Daoy (cell line): ENCODE measurements around the gene SLC17A7. TPM values are rescaled to one million over a fixed set of nuclear protein-coding genes. Genes with fewer than 3 reads are reported as not detected.
"Not testable (repeated sequence)": the region's sequence is repeated elsewhere in the genome, so short reads cannot be mapped to it uniquely, and the experiment has no call there.

Experiments
- DNase-seq: peaks from one replicate; pipeline ENCODE4 v3.0.0-alpha.2; 2015; ENCODE audit warnings: low read depth
- total RNA-seq: library from RNA; depleted of rRNA; stranded (reverse); fragments of >200 nt; shearing (Covaris generic); gene quantifications from 2 replicates; pipeline ENCODE4 v1.2.3, GENCODE V29; 2014; rRNA removed

SLC17A7 gene
- not detected in 2 replicates for total RNA-seq

- DNase-seq, result peak; percentile 71
Observed at GRCh38 chr19:49441210-49441959, at the start of gene SLC17A7. Gene SLC17A7, minus strand, starts transcription at chr19:49441527. Its CDS starts 148 bp downstream, at chr19:49441379.

GRCh38 chr19:49490287-49491029 lies 49.1 kb upstream of the SLC17A7 start:
- no peak for DNase-seq

- DNase-seq, result no peak
Observed at GRCh38 chr19:49489601-49490167, 48.4 kb upstream of the SLC17A7 start.

DNA sequence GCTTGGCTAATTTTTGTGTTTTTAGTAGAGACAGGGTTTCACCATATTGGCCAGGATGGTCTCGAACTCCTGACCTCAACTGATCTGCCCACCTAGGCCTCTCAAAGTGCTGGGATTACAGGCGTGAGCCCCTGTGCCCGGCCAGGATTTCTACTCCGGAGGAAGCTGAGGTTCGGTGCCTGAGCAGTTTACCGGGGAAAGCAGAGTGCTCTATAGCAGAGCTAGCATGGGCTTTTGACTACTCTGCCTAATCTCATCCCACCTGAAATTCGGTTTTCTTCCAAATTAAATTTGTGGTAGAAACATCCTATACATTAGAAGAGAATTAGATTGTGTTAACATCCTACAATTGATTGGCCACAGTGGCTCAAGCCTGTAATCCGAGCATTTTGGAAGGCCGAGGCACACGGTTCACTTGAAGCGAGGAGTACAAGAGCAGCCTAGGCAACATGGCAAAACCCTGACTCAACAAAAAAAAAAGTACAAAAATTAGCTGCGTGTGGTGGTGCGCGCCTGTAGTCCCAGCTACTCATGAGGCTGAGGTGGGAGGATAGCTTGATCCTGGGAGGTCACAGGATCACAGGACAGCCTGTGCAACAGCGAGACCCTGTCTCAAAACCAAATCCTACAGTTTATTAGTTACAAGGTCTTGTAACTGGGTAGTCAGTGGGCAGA lies 47.7 kb upstream of the SLC17A7 start:
- no peak for DNase-seq

GRCh38 chr19:49488046-49488862 lies 46.9 kb upstream of the SLC17A7 start:
- DNase-seq, result no peak

DNA sequence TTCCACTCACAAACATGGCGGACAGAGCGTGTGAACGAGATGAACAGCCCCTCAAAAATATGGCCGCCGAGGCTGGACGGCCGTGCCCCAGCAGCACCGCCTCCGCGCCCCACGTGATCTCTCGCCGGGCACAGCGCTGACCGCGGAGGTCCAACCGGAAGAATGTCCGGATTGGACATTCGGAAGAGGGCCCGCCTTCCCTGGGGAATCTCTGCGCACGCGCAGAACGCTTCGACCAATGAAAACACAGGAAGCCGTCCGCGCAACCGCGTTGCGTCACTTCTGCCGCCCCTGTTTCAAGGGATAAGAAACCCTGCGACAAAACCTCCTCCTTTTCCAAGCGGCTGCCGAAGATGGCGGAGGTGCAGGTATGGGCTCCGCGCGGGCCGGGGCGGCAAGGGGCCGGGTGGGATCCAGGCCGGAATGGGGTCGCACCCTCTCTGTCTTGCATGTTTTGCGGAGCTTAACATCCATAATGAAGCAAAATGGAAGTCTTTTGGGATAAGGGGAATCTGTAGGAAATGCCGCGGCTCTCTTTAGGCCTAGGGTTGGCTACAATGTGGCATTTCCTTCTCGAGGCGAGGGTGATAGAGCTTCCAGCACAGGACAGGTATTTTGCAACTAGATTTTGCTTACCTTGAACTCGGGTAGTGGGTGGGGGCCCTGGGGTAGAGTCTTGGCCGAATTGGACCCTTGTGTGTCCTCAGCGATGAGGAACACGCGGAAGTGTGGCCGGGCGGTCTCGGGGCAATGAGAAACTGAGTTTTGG lies 46.1 kb upstream of the SLC17A7 start, which contains the start of gene RPL13A:
RPL13A (plus strand) TSS at position 332 of the 769 bp plus-strand sequence; CDS start at position 354, 22 bp downstream.
- DNase-seq, result peak; percentile 100

DNA sequence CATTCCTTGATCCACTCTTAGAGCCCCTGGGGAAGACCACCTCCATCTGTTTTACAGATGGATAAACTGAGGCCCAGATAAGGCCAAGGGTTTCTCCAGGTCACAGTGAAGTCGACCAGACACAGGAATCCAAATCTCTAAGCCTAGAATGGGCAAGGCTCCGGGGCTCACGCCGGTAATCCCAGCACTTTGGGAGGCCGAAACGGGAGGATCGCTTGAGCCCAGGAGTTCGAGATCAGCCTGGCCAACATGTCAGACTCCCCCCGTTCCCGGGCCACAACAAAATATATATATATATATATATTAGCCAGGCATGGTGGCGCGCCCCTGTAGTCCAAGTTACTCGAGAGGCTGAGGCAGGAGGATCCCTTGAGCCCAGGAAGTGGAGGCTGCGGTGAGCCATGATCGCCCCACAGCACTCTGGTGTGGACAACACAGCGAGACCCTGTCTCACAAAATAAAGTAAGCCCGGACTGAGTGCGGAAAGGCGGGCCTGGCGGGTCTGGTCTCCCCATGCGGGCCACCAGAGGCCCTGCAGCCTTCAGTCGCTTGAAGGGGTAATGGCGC lies 45.5 kb upstream of the SLC17A7 start:
- DNase-seq, result no peak

- no peak for DNase-seq
Observed at GRCh38 chr19:49486232-49486631, 44.9 kb upstream of the SLC17A7 start.

GRCh38 chr19:49481020-49481683 lies 39.8 kb upstream of the SLC17A7 start:
- DNase-seq, result no peak

DNA sequence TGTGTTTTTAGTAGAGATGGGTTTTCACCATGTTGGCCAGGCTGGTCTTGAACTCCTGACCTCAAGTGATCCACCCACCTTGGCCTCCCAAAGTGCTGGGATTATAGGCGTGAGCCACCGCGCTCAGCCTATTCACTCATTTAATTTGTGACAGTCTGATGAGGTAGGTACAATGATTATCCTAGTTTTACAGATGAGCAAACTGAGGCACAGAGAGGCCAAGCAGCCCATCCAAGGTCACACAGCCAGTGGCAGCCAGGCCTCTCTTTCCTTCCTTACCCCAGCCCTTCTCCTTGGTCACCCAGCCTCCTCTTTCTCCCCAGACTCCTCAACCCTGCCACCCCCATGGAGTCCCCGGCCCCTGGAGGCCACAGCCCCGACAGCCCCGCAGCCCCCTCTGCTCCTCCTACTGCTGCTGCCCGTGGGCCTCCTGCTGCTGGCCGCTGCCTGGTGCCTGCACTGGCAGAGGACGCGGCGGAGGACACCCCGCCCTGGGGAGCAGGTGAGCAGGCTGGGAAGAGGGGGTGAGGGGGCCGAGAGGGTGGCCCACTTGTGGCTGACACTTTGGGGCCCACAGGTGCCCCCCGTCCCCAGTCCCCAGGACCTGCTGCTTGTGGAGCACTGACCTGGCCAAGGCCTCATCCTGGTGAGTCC lies 38.8 kb upstream of the SLC17A7 start:
- DNase-seq, result no peak

DNA sequence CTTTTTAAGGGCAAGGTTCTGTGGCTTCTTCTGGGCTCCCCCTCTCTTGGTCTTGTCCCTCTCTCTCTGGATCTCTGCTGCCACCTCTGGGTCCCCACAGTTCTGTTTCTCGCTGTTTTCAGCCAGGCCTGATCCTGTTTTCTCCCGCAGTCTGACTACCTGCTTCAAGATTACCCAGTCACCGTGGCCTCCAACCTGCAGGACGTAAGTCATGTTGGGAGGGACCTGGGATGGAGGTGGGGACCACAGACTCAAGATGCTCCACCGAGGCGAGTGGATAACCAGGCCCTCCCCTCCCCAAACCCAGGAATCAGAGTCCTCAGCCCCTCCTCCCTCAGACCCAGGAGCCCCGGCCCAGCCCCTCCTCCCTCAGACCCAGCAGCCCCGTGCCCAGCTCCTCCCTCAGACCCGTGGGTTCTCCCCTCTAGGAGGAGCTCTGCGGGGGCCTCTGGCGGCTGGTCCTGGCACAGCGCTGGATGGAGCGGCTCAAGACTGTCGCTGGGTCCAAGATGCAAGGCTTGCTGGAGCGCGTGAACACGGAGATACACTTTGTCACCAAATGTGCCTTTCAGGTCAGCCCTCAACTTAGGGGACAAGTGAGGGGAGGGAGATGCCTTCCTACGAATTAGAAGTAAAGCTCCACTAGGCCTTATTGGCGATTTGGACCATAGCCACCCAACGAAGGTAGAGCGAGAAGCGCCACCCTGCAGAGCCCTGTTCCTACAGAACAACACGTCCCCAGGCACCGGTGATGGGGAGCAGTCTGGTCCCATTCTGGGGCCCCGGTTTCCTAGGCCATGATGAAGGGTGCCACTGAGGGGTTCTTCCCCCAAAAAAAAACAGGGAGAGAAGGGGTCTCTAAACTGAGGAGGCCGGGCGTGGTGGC lies 34.9 kb upstream of the SLC17A7 start:
- DNase-seq, result peak; percentile 42

- DNase-seq, result no peak
Observed at GRCh38 chr19:49475191-49475917, 34.0 kb upstream of the SLC17A7 start.

DNA sequence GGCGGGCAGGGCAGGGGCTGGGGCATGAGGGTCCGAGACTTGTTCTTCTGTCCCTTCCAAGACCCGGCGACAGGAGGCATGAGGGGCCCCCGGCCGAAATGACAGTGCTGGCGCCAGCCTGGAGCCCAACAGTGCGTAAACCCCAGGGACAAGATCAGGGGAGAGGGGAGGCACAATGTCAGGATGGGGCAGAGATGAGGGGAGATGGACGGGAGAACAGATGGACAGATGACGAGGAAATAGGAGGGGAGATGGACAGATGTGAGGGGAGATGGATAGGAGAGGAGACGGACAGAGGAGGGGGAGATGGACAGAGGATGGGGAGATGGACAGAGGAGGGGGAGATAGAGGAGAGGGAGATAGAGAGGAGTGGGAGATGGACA lies 33.2 kb upstream of the SLC17A7 start:
- DNase-seq, result no peak

GRCh38 chr19:49473868-49474541 lies 32.7 kb upstream of the SLC17A7 start, which contains the start of gene FLT3LG:
Gene FLT3LG, plus strand, starts transcription at chr19:49474215. Its CDS starts 425 bp downstream, at chr19:49474640.
- DNase-seq, result peak; percentile 86

GRCh38 chr19:49473501-49473867 lies 32.2 kb upstream of the SLC17A7 start:
- DNase-seq, result not testable (repeated sequence)

DNA sequence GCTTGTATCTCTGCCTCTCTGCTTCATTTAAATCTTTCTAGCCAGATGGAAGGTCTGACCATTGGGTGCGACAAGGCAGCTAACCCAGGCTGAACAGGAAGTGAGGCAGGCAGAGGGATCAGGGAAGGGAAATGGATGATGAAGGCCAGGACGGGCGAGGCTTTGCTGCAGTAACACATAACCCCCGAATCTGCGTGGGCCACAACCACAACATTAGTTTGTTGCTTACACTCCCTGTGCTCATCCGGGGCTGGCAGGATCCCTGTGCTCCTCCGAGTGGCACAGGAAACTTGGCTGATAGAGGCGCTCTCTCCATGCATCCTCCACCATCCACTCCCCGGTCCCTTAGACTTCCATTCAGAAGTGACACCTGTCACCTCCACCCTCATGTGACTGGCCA lies 31.6 kb upstream of the SLC17A7 start:
- no peak for DNase-seq

DNA sequence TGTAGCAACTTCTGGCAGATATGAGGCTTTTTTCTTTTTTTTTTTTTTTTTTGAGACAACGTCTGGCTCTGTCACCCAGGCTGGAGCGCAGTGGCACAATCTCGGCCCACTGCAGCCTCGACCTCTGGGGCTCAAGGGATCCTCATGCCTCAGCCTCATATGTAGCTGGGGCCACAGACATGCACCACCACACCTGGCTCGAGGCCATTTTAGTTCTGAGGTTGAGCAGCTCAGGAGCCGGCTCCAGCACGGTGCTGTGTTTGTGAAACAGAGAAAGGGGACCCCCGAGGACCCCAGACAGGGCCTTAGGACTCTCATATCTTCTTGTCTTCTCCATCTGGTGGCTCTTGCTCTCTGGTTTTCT lies 29.3 kb upstream of the SLC17A7 start:
- no peak for DNase-seq
